Mucosa of rectum (tissue), 2 donors: ENCODE results near the gene OVAAL.
"Not testable (repeated sequence)": the region's sequence is repeated elsewhere in the genome, so short reads cannot be mapped to it uniquely, and the experiment has no call there.

Experiments
- H3K27ac ChIP-seq, 2 donors: one replicate each; pipeline ENCODE4 v1.7.0; 2013; ENCODE audit warnings: inconsistent platforms in 2 of 2, low read depth in 2 of 2, low read length in 2 of 2
- H3K27me3 ChIP-seq, 2 donors: one replicate each; pipeline ENCODE4 v1.7.0; 2013; ENCODE audit warnings: low read length in 2 of 2; ENCODE audit not compliant: control insufficient read depth in 2 of 2, insufficient read depth in 2 of 2
- H3K36me3 ChIP-seq, 2 donors: one replicate each; pipeline ENCODE4 v1.7.0; 2013; ENCODE audit warnings: low read length in 2 of 2; ENCODE audit not compliant: control insufficient read depth in 2 of 2, insufficient read depth in 2 of 2
- H3K4me1 ChIP-seq, 2 donors: one replicate each; pipeline ENCODE4 v1.7.0; 2013; ENCODE audit warnings: low read length in 2 of 2, mild to moderate bottlenecking in 1 of 2; ENCODE audit not compliant: control insufficient read depth in 2 of 2, insufficient read depth in 2 of 2
- H3K4me3 ChIP-seq, 2 donors: one replicate each; pipeline ENCODE4 v1.7.0; 2013; ENCODE audit warnings: low read length in 2 of 2
- H3K9ac ChIP-seq, 2 donors: one replicate each; pipeline ENCODE4 v1.7.0; 2013; ENCODE audit warnings: low read length in 2 of 2, low read depth in 1 of 2, mild to moderate bottlenecking in 1 of 2
- H3K9me3 ChIP-seq, 2 donors: one replicate each; pipeline ENCODE4 v1.7.0; 2013; ENCODE audit warnings: low read length in 2 of 2; ENCODE audit not compliant: control insufficient read depth in 2 of 2
- donor health status: healthy.
- donor health status: Normal muscosa, but diverticular disease.

Gene OVAAL

GRCh38 chr1:180540697-180541594, 17.8 kb upstream of the OVAAL start:
- Histone ChIP-seq H3K9ac (no peak overlapping the region), H3K4me1 (no peaks in the 10 kb centered on the region), H3K27ac (no peak overlapping the region), H3K36me3 (no peaks in the 10 kb centered on the region), H3K9me3 (no peaks in the 10 kb centered on the region), H3K4me3 (no peak overlapping the region), H3K27me3 (no peaks in the 10 kb centered on the region)

DNA sequence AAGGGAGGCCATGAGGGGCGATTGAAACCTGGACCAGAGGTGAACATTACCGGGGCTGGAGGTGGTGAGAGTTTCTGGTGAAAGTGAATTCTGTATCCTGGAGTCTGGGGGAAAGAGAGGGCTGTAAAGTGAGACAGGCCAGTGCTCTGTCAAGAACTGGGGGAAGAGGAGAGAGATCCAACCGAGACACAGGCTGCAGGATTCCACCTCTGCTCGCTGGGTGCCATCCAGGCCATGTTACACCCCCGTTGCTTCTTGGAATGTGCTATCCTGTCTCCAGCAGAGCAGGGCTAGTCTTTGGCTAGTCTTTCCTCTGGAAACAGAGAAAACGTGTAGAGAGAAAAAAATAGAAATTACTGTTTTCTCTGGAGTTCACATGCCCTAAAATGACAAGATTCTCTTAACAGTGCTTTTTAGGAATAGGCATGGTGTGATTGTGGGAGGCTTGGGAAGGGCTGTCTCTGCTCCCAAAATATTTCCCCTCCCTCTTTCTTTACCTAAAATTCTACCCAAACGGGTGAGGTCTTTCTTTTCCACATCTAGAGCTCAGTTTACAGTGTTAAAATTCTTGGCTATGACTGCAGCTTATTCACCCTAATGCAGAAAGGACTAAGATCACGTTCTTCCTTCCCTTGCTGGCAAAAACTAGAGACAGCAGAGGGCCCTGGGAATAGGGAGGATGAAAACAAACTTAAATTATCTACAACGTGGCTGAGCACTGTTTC, 16.5 kb upstream of the OVAAL start:
- H3K27ac ChIP-seq, result no peak overlapping the region
- H3K9ac ChIP-seq, result no peak overlapping the region
- no peaks in the 10 kb centered on the region for H3K27me3 ChIP-seq
- no peaks in the 10 kb centered on the region for H3K4me1 ChIP-seq
- H3K4me3 ChIP-seq, result no peak overlapping the region
- H3K9me3 ChIP-seq, result no peaks in the 10 kb centered on the region
- no peaks in the 10 kb centered on the region for H3K36me3 ChIP-seq

GRCh38 chr1:180542838-180543145, 16.0 kb upstream of the OVAAL start:
- H3K4me3 ChIP-seq, result no peak overlapping the region
- H3K4me1 ChIP-seq, result no peaks in the 10 kb centered on the region
- no peak overlapping the region for H3K27ac ChIP-seq

GRCh38 chr1:180544050-180544449, 14.7 kb upstream of the OVAAL start:
- Histone ChIP-seq H3K27me3 (no peaks in the 10 kb centered on the region), H3K27ac (no peak overlapping the region), H3K4me3 (no peak overlapping the region), H3K4me1 (no peaks in the 10 kb centered on the region), H3K36me3 (no peaks in the 10 kb centered on the region), H3K9me3 (no peaks in the 10 kb centered on the region), H3K9ac (no peak overlapping the region)

More at GRCh38 chr1:180542838-180543145, 16.0 kb upstream of the OVAAL start:
- no peak overlapping the region for H3K9ac ChIP-seq
- no peaks in the 10 kb centered on the region for H3K27me3 ChIP-seq
- H3K9me3 ChIP-seq, result no peaks in the 10 kb centered on the region
- H3K36me3 ChIP-seq, result no peaks in the 10 kb centered on the region

- no peak overlapping the region for H3K9ac ChIP-seq
- no peak overlapping the region for H3K4me3 ChIP-seq
- no peaks in the 10 kb centered on the region for H3K36me3 ChIP-seq
- H3K27me3 ChIP-seq, result no peaks in the 10 kb centered on the region
- no peaks in the 10 kb centered on the region for H3K4me1 ChIP-seq
- H3K9me3 ChIP-seq, result no peaks in the 10 kb centered on the region
- no peak overlapping the region for H3K27ac ChIP-seq
These were observed 12.8 kb upstream of the OVAAL start for GRCh38 chr1:180545991-180546390.

GRCh38 chr1:180548686-180549317, 10.0 kb upstream of the OVAAL start:
- no peak overlapping the region for H3K4me3 ChIP-seq
- H3K4me1 ChIP-seq, result no peaks in the 10 kb centered on the region
- no peaks in the 10 kb centered on the region for H3K9me3 ChIP-seq
- H3K27ac ChIP-seq, result no peak overlapping the region
- no peaks in the 10 kb centered on the region for H3K36me3 ChIP-seq
- H3K9ac ChIP-seq, result no peak overlapping the region
- H3K27me3 ChIP-seq, result no peaks in the 10 kb centered on the region

DNA sequence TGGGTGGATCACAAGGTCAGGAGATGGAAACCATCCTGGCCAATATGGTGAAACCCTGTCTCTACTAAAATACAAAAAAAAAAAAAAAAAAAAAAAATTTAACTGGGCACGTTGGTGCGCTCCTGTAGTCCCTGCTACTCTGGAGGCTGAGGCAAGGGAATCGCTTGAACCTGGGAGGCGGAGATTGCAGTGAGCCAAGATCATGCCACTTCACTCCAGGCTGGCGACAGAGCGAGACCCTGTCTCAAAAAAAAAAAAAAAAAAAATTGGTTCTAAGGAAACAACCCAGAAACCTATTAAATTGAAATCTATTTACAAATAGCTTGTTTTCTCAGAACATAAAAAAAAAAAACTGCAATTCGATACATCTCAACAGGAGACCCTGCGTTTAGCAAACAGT, 9.0 kb upstream of the OVAAL start:
- H3K36me3 ChIP-seq, H3K27me3 ChIP-seq, H3K4me3 ChIP-seq, H3K27ac ChIP-seq, H3K4me1 ChIP-seq, H3K9me3 ChIP-seq, H3K9ac ChIP-seq: not testable (repeated sequence)

- Histone ChIP-seq H3K9ac (no peak overlapping the region), H3K27me3 (no peaks in the 10 kb centered on the region), H3K27ac (no peak overlapping the region), H3K9me3 (no peaks in the 10 kb centered on the region), H3K4me3 (no peak overlapping the region), H3K36me3 (no peaks in the 10 kb centered on the region), H3K4me1 (no peaks in the 10 kb centered on the region)
These were observed 8.5 kb upstream of the OVAAL start for GRCh38 chr1:180550241-180550640.

DNA sequence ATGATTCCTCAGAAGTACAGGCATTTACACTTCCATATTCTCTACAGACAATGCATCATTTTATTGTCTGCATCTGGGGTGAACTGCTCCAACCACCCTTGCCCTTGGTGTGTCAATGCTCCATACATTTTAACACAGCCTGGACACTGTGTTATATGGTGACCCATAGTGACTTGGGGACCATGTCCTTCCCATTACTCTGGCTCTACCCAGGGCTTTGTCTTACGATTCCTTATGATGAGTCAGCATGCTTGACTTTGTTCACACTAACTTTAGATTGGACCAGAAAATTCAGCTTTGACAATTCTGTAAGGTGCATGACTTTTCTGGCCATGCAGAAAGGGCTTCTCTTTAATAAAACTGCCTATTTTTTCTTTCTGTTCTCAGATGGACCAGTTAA, 6.8 kb upstream of the OVAAL start:
- no peak overlapping the region for H3K27ac ChIP-seq
- no peaks in the 10 kb centered on the region for H3K36me3 ChIP-seq
- H3K4me1 ChIP-seq, result no peaks in the 10 kb centered on the region
- no peaks in the 10 kb centered on the region for H3K27me3 ChIP-seq
- no peak overlapping the region for H3K9ac ChIP-seq
- H3K9me3 ChIP-seq, result no peaks in the 10 kb centered on the region
- no peak overlapping the region for H3K4me3 ChIP-seq

GRCh38 chr1:180553046-180553445, 5.7 kb upstream of the OVAAL start:
- H3K9ac ChIP-seq, H3K27ac ChIP-seq, H3K4me3 ChIP-seq, H3K36me3 ChIP-seq, H3K27me3 ChIP-seq, H3K9me3 ChIP-seq, H3K4me1 ChIP-seq: not testable (repeated sequence)
